Activated naive CD8-positive, alpha-beta T cell (primary cell): ENCODE data around the gene NHLRC1.

Source experiments
- H3K27ac Mint-ChIP-seq: one replicate; pipeline ENCODE4 v1.8.0; 2021; ENCODE audit warnings: mixed read lengths
- H3K27me3 Mint-ChIP-seq: one replicate; pipeline ENCODE4 v1.8.0; 2021; ENCODE audit warnings: mixed read lengths
- H3K36me3 Mint-ChIP-seq: one replicate; pipeline ENCODE4 v1.8.0; 2021; ENCODE audit warnings: mixed read lengths
- H3K4me1 Mint-ChIP-seq: one replicate; pipeline ENCODE4 v1.8.0; 2021; ENCODE audit warnings: low read depth, mixed read lengths
- H3K4me3 Mint-ChIP-seq: one replicate; pipeline ENCODE4 v1.8.0; 2021; ENCODE audit warnings: mild to moderate bottlenecking, mixed read lengths
- H3K9me3 Mint-ChIP-seq: one replicate; pipeline ENCODE4 v1.8.0; 2021; ENCODE audit warnings: low read depth, mixed read lengths

Gene NHLRC1

GRCh38 chr6:18115356-18115755, 7.1 kb downstream of the NHLRC1 start:
- peaks cover 12% of the 10 kb centered on the region for H3K4me1 Mint-ChIP-seq
- H3K9me3 Mint-ChIP-seq: peaks cover 12% of the 10 kb centered on the region
- peaks cover 22% of the 10 kb centered on the region for H3K27me3 Mint-ChIP-seq
- no peak overlapping the region for H3K4me3 Mint-ChIP-seq
- H3K27ac Mint-ChIP-seq: peak overlapping the region; percentile 5
- peaks cover 9% of the 10 kb centered on the region for H3K36me3 Mint-ChIP-seq

GRCh38 chr6:18110162-18110561, 12.3 kb downstream of the NHLRC1 start:
- peaks cover 4% of the 10 kb centered on the region for H3K4me1 Mint-ChIP-seq
- no peak overlapping the region for H3K4me3 Mint-ChIP-seq
- peaks cover 11% of the 10 kb centered on the region for H3K9me3 Mint-ChIP-seq
- no peak overlapping the region for H3K27ac Mint-ChIP-seq
- H3K36me3 Mint-ChIP-seq: peaks cover 5% of the 10 kb centered on the region
- peaks cover 16% of the 10 kb centered on the region for H3K27me3 Mint-ChIP-seq

- peaks cover 10% of the 10 kb centered on the region for H3K27me3 Mint-ChIP-seq
- no peak overlapping the region for H3K27ac Mint-ChIP-seq
- no peaks in the 10 kb centered on the region for H3K4me1 Mint-ChIP-seq
- no peak overlapping the region for H3K4me3 Mint-ChIP-seq
- peaks cover 11% of the 10 kb centered on the region for H3K9me3 Mint-ChIP-seq
- H3K36me3 Mint-ChIP-seq: peaks cover 5% of the 10 kb centered on the region
Measured at GRCh38 chr6:18107061-18107460, 15.4 kb downstream of the NHLRC1 start.

- peaks cover 13% of the 10 kb centered on the region for H3K27me3 Mint-ChIP-seq
- H3K4me1 Mint-ChIP-seq: no peaks in the 10 kb centered on the region
- H3K4me3 Mint-ChIP-seq: no peak overlapping the region
- H3K9me3 Mint-ChIP-seq: peaks cover 11% of the 10 kb centered on the region
- H3K27ac Mint-ChIP-seq: no peak overlapping the region
- H3K36me3 Mint-ChIP-seq: peaks cover 5% of the 10 kb centered on the region
Measured at GRCh38 chr6:18102783-18103509, 19.5 kb downstream of the NHLRC1 start.

- H3K9me3 Mint-ChIP-seq: peaks cover 5% of the 10 kb centered on the region
- no peaks in the 10 kb centered on the region for H3K4me1 Mint-ChIP-seq
- H3K27ac Mint-ChIP-seq: no peak overlapping the region
- no peak overlapping the region for H3K4me3 Mint-ChIP-seq
- peaks cover 13% of the 10 kb centered on the region for H3K27me3 Mint-ChIP-seq
- peaks cover under 1% of the 10 kb centered on the region for H3K36me3 Mint-ChIP-seq
Measured at GRCh38 chr6:18101873-18102272, 20.6 kb downstream of the NHLRC1 start.

- Mint-ChIP-seq H3K27me3 (peaks cover 13% of the 10 kb centered on the region), H3K27ac (no peak overlapping the region), H3K4me3 (no peak overlapping the region), H3K4me1 (no peaks in the 10 kb centered on the region), H3K9me3 (peaks cover 4% of the 10 kb centered on the region), H3K36me3 (no peaks in the 10 kb centered on the region)
Measured at GRCh38 chr6:18101271-18101670, 21.2 kb downstream of the NHLRC1 start.

- Mint-ChIP-seq H3K27ac (no peak overlapping the region), H3K9me3 (no peaks in the 10 kb centered on the region), H3K36me3 (no peaks in the 10 kb centered on the region), H3K4me1 (no peaks in the 10 kb centered on the region), H3K27me3 (peaks cover 10% of the 10 kb centered on the region), H3K4me3 (no peak overlapping the region)
Measured at GRCh38 chr6:18100296-18100695, 22.2 kb downstream of the NHLRC1 start.

- Mint-ChIP-seq H3K27me3 (peaks cover 10% of the 10 kb centered on the region), H3K4me1 (no peaks in the 10 kb centered on the region), H3K4me3 (no peak overlapping the region), H3K9me3 (no peaks in the 10 kb centered on the region), H3K27ac (no peak overlapping the region), H3K36me3 (no peaks in the 10 kb centered on the region)
Measured at GRCh38 chr6:18099511-18099910, 23.0 kb downstream of the NHLRC1 start.

GRCh38 chr6:18096423-18096822, 26.1 kb downstream of the NHLRC1 start:
- H3K36me3 Mint-ChIP-seq: no peaks in the 10 kb centered on the region
- H3K4me3 Mint-ChIP-seq: no peak overlapping the region
- peaks cover 5% of the 10 kb centered on the region for H3K27me3 Mint-ChIP-seq
- no peak overlapping the region for H3K27ac Mint-ChIP-seq
- no peaks in the 10 kb centered on the region for H3K4me1 Mint-ChIP-seq
- H3K9me3 Mint-ChIP-seq: no peaks in the 10 kb centered on the region

- no peaks in the 10 kb centered on the region for H3K4me1 Mint-ChIP-seq
- H3K4me3 Mint-ChIP-seq: no peak overlapping the region
- H3K27me3 Mint-ChIP-seq: peaks cover 5% of the 10 kb centered on the region
- H3K9me3 Mint-ChIP-seq: peaks cover 8% of the 10 kb centered on the region
- H3K36me3 Mint-ChIP-seq: no peaks in the 10 kb centered on the region
- no peak overlapping the region for H3K27ac Mint-ChIP-seq
Measured at GRCh38 chr6:18091382-18091781, 31.1 kb downstream of the NHLRC1 start.

- H3K4me1 Mint-ChIP-seq: no peaks in the 10 kb centered on the region
- peaks cover 8% of the 10 kb centered on the region for H3K9me3 Mint-ChIP-seq
- no peaks in the 10 kb centered on the region for H3K36me3 Mint-ChIP-seq
- H3K4me3 Mint-ChIP-seq: no peak overlapping the region
- H3K27ac Mint-ChIP-seq: no peak overlapping the region
- peaks cover 5% of the 10 kb centered on the region for H3K27me3 Mint-ChIP-seq
Measured at GRCh38 chr6:18090349-18090786, 32.1 kb downstream of the NHLRC1 start.

GRCh38 chr6:18088419-18089296, 33.8 kb downstream of the NHLRC1 start:
- H3K27ac Mint-ChIP-seq: no peak overlapping the region
- H3K9me3 Mint-ChIP-seq: peaks cover 8% of the 10 kb centered on the region
- H3K36me3 Mint-ChIP-seq: no peaks in the 10 kb centered on the region
- H3K4me1 Mint-ChIP-seq: no peaks in the 10 kb centered on the region
- H3K4me3 Mint-ChIP-seq: no peak overlapping the region
- peaks cover 5% of the 10 kb centered on the region for H3K27me3 Mint-ChIP-seq

- no peak overlapping the region for H3K4me3 Mint-ChIP-seq
- peaks cover 5% of the 10 kb centered on the region for H3K27me3 Mint-ChIP-seq
- no peaks in the 10 kb centered on the region for H3K36me3 Mint-ChIP-seq
Measured at GRCh38 chr6:18087396-18088165, 34.9 kb downstream of the NHLRC1 start.

GRCh38 chr6:18081025-18081668, 41.3 kb downstream of the NHLRC1 start:
- Mint-ChIP-seq H3K36me3 (no peaks in the 10 kb centered on the region), H3K4me3 (no peak overlapping the region), H3K27ac (no peak overlapping the region), H3K4me1 (no peaks in the 10 kb centered on the region), H3K27me3 (peaks cover 13% of the 10 kb centered on the region), H3K9me3 (no peaks in the 10 kb centered on the region)

More at GRCh38 chr6:18087396-18088165, 34.9 kb downstream of the NHLRC1 start:
- Mint-ChIP-seq H3K4me1 (no peaks in the 10 kb centered on the region), H3K27ac (no peak overlapping the region), H3K9me3 (peaks cover 8% of the 10 kb centered on the region)
